ENCODE results near the gene ZNF444.
"Not testable (repeated sequence)": the region's sequence is repeated elsewhere in the genome, so short reads cannot be mapped to it uniquely, and the experiment has no call there.

DNA sequence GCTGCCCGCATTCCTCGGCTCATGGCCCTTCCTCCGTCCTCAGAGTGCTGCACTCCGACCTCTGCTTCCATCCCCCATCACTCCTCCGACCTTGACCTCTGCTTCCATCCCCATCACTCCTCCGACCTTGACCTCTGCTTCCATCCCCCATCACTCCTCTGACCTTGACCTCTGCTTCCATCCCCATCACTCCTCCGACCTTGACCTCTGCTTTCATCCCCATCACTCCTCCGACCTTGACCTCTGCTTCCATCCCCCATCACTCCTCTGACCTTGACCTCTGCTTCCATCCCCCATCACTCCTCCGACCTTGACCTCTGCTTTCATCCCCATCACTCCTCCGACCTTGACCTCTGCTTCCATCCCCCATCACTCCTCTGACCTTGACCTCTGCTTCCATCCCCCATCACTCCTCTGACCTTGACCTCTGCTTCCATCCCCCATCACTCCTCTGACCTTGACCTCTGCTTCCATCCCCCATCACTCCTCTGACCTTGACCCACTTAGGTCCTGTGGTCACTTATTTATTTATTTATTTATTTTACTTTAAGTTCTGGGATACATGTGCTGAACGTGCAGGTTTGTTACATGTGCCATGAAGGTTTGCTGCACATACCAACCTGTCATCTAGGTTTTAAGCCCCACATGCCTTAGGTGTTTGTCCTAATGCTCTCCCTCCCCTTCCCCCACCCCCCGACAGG lies 8.0 kb downstream of the ZNF444 start:
- TF ChIP-seq POLR2A (IDR thresholded peaks at IDR 0.05; ENCODE audit: low read length); GATA1 (IDR thresholded peaks at IDR 0.05; ENCODE audit: low read depth, low read length): not testable (repeated sequence)
